Measurements from ENCODE around the gene PTDSS2. TPM values are rescaled to one million over a fixed set of nuclear protein-coding genes. Genes with fewer than 3 reads are reported as not detected.

Gene PTDSS2
- total and polyA plus RNA-seq, 4 donors: 5.1 to 15.6 (median 10.2) TPM

DNA sequence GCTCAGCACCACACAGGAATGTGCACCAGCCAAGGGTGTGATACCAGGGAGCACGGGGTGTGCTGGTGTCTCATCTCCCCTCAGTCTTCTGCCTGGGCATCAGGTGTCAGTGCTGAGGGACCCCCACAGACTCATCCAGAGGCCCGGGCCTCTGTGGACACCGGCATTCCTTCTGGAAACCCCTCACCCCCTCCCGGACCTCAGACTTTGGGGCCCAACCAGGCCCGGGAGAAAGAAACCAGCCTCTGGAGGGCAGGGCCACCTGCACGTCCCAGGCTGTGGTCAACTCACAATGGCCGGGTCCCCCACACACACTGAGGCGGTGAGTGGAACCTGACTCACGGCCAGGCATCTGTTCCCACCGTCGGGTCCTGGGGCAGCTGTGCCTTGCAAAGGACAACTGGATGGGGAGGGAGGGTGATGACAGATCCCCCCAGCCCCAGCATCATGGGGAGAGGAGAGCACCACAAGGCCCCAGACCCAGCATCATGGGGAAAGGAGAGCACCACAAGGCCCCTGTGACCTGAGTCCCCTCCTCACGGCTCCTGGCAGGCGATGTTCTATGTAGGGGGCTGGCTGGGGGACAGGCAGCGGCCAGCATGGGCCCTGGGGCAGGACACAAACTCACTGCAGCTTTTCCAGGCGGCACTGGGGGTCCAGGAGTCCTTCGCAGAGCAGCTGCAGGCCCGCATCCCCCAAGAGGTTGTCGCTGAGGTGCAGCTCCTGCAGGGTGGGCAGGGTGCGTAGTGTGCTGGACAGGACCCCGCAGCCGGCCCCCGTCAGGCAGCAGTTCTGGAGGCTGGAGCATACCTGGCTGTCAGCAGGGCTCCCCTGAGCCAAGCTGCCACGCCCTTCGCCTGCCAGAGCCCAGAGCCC lies 49.4 kb downstream of the PTDSS2 start:
- Histone ChIP-seq H3K27me3 (ENCODE audit: control insufficient read depth in 4 of 4, insufficient read depth in 4 of 4, low read length in 3 of 4) (no peaks in the 10 kb centered on the region), H3K27ac (ENCODE audit: low read depth in 1 of 2, low read length in 2 of 2) (no peak overlapping the region), H3K4me3 (ENCODE audit: low read depth in 1 of 3, low read length in 3 of 3) (no peak overlapping the region), H3K4me1 (ENCODE audit: control insufficient read depth in 4 of 4, insufficient read depth in 4 of 4, low read length in 3 of 4) (peaks cover under 1 to 9% (median 7%) of the 10 kb centered on the region in 4 donors), H3K36me3 (ENCODE audit: control insufficient read depth in 4 of 4, insufficient read depth in 3 of 4, low read depth in 1 of 4, low read length in 3 of 4) (peaks cover 25 to 67% (median 32%) of the 10 kb centered on the region in 4 donors), H3K9ac (ENCODE audit: low read depth in 1 of 2, low read length in 2 of 2) (no peak overlapping the region), H3K9me3 (ENCODE audit: control insufficient read depth in 4 of 4, low read length in 3 of 4) (no peaks in the 10 kb centered on the region)
- DNase-seq (ENCODE audit: low spot score): no peak
- TF ChIP-seq FOXA2 (IDR thresholded peaks at IDR 0.05): no peak
- TF ChIP-seq RAD21 (IDR thresholded peaks at IDR 0.05): no peak
- TF ChIP-seq RXRA (IDR thresholded peaks at IDR 0.05): no peak
- no peak for TF ChIP-seq ATF3 (IDR thresholded peaks at IDR 0.05)
- no peak for TF ChIP-seq GABPA (IDR thresholded peaks at IDR 0.05 in 1 of 2, conservative IDR thresholded peaks at IDR 0.05 in 1 of 2)
- TF ChIP-seq HNF4A (conservative IDR thresholded peaks at IDR 0.05): no peak
- 97% methylated on average over 24 of the region's 24 CpGs for WGBS

GRCh38 chr11:501001-501682 lies 51.1 kb downstream of the PTDSS2 start:
- TF ChIP-seq CTCF (IDR thresholded peaks at IDR 0.05; ENCODE audit: low read depth, low read length, missing input control): no peak
- no peak for TF ChIP-seq FOXA2 (IDR thresholded peaks at IDR 0.05)
- TF ChIP-seq FOXA1 (IDR thresholded peaks at IDR 0.05): no peak
- TF ChIP-seq NR2F2 (IDR thresholded peaks at IDR 0.05): no peak
- no peak for TF ChIP-seq TAF1 (conservative IDR thresholded peaks at IDR 0.05)
- 96% methylated on average over 24 of the region's 24 CpGs for WGBS
- Histone ChIP-seq H3K27me3 (ENCODE audit: control insufficient read depth in 4 of 4, insufficient read depth in 4 of 4, low read length in 3 of 4) (no peaks in the 10 kb centered on the region), H3K4me3 (ENCODE audit: low read depth in 1 of 3, low read length in 3 of 3) (no peak overlapping the region), H3K27ac (ENCODE audit: low read depth in 1 of 2, low read length in 2 of 2) (no peak overlapping the region), H3K9ac (ENCODE audit: low read depth in 1 of 2, low read length in 2 of 2) (no peak overlapping the region), H3K36me3 (ENCODE audit: control insufficient read depth in 4 of 4, insufficient read depth in 3 of 4, low read depth in 1 of 4, low read length in 3 of 4) (peaks cover 25 to 50% (median 28%) of the 10 kb centered on the region in 4 donors), H3K4me1 (ENCODE audit: control insufficient read depth in 4 of 4, insufficient read depth in 4 of 4, low read length in 3 of 4) (peaks cover 12 to 25% (median 18%) of the 10 kb centered on the region in 4 donors), H3K9me3 (ENCODE audit: control insufficient read depth in 4 of 4, low read length in 3 of 4) (no peaks in the 10 kb centered on the region)
- DNase-seq (ENCODE audit: low spot score): no peak

- Histone ChIP-seq H3K9me3 (ENCODE audit: control insufficient read depth in 4 of 4, low read length in 3 of 4) (no peaks in the 10 kb centered on the region), H3K27ac (ENCODE audit: low read depth in 1 of 2, low read length in 2 of 2) (no peak overlapping the region), H3K4me1 (ENCODE audit: control insufficient read depth in 4 of 4, insufficient read depth in 4 of 4, low read length in 3 of 4) (peaks cover 12 to 25% (median 18%) of the 10 kb centered on the region in 4 donors), H3K4me3 (ENCODE audit: low read depth in 1 of 3, low read length in 3 of 3) (no peak overlapping the region), H3K36me3 (ENCODE audit: control insufficient read depth in 4 of 4, insufficient read depth in 3 of 4, low read depth in 1 of 4, low read length in 3 of 4) (peaks cover 24 to 46% (median 28%) of the 10 kb centered on the region in 4 donors), H3K9ac (ENCODE audit: low read depth in 1 of 2, low read length in 2 of 2) (no peak overlapping the region), H3K27me3 (ENCODE audit: control insufficient read depth in 4 of 4, insufficient read depth in 4 of 4, low read length in 3 of 4) (no peaks in the 10 kb centered on the region)
- peak; percentile 27 for DNase-seq (ENCODE audit: low spot score)
- TF ChIP-seq SP1 (IDR thresholded peaks at IDR 0.05): no peak
- TF ChIP-seq, protein P1, sequence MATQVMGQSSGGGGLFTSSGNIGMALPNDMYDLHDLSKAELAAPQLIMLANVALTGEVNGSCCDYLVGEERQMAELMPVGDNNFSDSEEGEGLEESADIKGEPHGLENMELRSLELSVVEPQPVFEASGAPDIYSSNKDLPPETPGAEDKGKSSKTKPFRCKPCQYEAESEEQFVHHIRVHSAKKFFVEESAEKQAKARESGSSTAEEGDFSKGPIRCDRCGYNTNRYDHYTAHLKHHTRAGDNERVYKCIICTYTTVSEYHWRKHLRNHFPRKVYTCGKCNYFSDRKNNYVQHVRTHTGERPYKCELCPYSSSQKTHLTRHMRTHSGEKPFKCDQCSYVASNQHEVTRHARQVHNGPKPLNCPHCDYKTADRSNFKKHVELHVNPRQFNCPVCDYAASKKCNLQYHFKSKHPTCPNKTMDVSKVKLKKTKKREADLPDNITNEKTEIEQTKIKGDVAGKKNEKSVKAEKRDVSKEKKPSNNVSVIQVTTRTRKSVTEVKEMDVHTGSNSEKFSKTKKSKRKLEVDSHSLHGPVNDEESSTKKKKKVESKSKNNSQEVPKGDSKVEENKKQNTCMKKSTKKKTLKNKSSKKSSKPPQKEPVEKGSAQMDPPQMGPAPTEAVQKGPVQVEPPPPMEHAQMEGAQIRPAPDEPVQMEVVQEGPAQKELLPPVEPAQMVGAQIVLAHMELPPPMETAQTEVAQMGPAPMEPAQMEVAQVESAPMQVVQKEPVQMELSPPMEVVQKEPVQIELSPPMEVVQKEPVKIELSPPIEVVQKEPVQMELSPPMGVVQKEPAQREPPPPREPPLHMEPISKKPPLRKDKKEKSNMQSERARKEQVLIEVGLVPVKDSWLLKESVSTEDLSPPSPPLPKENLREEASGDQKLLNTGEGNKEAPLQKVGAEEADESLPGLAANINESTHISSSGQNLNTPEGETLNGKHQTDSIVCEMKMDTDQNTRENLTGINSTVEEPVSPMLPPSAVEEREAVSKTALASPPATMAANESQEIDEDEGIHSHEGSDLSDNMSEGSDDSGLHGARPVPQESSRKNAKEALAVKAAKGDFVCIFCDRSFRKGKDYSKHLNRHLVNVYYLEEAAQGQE (IDR thresholded peaks at IDR 0.05): no peak
- 93% methylated on average over 19 of the region's 19 CpGs for WGBS
Observed at GRCh38 chr11:501683-502287, 51.7 kb downstream of the PTDSS2 start.
